ENCODE data around the gene EFCAB11.

DNA sequence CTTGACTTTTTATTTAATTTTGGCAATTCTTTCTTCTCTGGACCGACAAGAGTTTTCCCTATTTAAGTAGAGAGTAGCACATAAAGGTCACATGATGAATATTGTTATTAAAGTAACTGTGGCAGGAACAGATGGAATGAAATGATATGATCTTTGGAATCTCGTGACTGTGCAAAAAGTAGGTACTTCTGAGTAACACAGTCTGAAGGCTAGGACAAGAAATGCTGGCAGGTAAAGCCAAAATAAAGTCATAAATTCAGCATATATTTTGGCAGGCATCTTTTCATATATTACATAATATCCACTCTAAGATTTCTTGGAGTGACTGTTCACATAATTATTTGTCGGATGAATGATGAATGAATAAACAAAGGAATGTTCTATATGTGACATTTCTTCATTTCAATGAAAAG, 121.4 kb downstream of the EFCAB11 start:
- no peak for TF ChIP-seq CBFB (CRISPR knock-in tag; IDR thresholded peaks at IDR 0.05; ENCODE audit: low read depth)
- TF ChIP-seq, protein P1, sequence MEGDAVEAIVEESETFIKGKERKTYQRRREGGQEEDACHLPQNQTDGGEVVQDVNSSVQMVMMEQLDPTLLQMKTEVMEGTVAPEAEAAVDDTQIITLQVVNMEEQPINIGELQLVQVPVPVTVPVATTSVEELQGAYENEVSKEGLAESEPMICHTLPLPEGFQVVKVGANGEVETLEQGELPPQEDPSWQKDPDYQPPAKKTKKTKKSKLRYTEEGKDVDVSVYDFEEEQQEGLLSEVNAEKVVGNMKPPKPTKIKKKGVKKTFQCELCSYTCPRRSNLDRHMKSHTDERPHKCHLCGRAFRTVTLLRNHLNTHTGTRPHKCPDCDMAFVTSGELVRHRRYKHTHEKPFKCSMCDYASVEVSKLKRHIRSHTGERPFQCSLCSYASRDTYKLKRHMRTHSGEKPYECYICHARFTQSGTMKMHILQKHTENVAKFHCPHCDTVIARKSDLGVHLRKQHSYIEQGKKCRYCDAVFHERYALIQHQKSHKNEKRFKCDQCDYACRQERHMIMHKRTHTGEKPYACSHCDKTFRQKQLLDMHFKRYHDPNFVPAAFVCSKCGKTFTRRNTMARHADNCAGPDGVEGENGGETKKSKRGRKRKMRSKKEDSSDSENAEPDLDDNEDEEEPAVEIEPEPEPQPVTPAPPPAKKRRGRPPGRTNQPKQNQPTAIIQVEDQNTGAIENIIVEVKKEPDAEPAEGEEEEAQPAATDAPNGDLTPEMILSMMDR (IDR thresholded peaks at IDR 0.05): no peak
- TF ChIP-seq, protein P2, sequence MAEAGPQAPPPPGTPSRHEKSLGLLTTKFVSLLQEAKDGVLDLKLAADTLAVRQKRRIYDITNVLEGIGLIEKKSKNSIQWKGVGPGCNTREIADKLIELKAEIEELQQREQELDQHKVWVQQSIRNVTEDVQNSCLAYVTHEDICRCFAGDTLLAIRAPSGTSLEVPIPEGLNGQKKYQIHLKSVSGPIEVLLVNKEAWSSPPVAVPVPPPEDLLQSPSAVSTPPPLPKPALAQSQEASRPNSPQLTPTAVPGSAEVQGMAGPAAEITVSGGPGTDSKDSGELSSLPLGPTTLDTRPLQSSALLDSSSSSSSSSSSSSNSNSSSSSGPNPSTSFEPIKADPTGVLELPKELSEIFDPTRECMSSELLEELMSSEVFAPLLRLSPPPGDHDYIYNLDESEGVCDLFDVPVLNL (CRISPR knock-in tag; IDR thresholded peaks at IDR 0.05; ENCODE audit: borderline replicate concordance, low read depth): no peak
- no peak for TF ChIP-seq RELA (CRISPR knock-in tag; IDR thresholded peaks at IDR 0.05; ENCODE audit: borderline replicate concordance)
- TF ChIP-seq, protein P3, sequence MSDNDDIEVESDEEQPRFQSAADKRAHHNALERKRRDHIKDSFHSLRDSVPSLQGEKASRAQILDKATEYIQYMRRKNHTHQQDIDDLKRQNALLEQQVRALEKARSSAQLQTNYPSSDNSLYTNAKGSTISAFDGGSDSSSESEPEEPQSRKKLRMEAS (CRISPR knock-in tag; IDR thresholded peaks at IDR 0.05): no peak
- TF ChIP-seq, protein P4, sequence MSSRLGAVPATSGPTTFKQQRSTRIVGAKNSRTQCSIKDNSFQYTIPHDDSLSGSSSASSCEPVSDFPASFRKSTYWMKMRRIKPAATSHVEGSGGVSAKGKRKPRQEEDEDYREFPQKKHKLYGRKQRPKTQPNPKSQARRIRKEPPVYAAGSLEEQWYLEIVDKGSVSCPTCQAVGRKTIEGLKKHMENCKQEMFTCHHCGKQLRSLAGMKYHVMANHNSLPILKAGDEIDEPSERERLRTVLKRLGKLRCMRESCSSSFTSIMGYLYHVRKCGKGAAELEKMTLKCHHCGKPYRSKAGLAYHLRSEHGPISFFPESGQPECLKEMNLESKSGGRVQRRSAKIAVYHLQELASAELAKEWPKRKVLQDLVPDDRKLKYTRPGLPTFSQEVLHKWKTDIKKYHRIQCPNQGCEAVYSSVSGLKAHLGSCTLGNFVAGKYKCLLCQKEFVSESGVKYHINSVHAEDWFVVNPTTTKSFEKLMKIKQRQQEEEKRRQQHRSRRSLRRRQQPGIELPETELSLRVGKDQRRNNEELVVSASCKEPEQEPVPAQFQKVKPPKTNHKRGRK (CRISPR knock-in tag; IDR thresholded peaks at IDR 0.05; ENCODE audit: borderline replicate concordance): no peak
- TF ChIP-seq, protein P5, sequence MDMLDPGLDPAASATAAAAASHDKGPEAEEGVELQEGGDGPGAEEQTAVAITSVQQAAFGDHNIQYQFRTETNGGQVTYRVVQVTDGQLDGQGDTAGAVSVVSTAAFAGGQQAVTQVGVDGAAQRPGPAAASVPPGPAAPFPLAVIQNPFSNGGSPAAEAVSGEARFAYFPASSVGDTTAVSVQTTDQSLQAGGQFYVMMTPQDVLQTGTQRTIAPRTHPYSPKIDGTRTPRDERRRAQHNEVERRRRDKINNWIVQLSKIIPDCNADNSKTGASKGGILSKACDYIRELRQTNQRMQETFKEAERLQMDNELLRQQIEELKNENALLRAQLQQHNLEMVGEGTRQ (CRISPR knock-in tag; IDR thresholded peaks at IDR 0.05): no peak
- TF ChIP-seq, protein P6, sequence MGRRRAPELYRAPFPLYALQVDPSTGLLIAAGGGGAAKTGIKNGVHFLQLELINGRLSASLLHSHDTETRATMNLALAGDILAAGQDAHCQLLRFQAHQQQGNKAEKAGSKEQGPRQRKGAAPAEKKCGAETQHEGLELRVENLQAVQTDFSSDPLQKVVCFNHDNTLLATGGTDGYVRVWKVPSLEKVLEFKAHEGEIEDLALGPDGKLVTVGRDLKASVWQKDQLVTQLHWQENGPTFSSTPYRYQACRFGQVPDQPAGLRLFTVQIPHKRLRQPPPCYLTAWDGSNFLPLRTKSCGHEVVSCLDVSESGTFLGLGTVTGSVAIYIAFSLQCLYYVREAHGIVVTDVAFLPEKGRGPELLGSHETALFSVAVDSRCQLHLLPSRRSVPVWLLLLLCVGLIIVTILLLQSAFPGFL (CRISPR knock-in tag; IDR thresholded peaks at IDR 0.05; ENCODE audit: borderline replicate concordance): no peak
- no peak for TF ChIP-seq MYBL2 (CRISPR knock-in tag; IDR thresholded peaks at IDR 0.05)
- TF ChIP-seq, protein P7, sequence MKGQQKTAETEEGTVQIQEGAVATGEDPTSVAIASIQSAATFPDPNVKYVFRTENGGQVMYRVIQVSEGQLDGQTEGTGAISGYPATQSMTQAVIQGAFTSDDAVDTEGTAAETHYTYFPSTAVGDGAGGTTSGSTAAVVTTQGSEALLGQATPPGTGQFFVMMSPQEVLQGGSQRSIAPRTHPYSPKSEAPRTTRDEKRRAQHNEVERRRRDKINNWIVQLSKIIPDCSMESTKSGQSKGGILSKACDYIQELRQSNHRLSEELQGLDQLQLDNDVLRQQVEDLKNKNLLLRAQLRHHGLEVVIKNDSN (CRISPR knock-in tag; IDR thresholded peaks at IDR 0.05): no peak
